GM15510 (cell line): ENCODE measurements around the gene SPNS2.

Experiments
- POLR2A ChIP-seq: IDR thresholded peaks from 3 replicates; pipeline ENCODE4 v1.6.1; 2011; ENCODE audit warnings: borderline replicate concordance; ENCODE audit not compliant: insufficient read length; ENCODE audit errors: extremely low read depth

SPNS2 gene

DNA sequence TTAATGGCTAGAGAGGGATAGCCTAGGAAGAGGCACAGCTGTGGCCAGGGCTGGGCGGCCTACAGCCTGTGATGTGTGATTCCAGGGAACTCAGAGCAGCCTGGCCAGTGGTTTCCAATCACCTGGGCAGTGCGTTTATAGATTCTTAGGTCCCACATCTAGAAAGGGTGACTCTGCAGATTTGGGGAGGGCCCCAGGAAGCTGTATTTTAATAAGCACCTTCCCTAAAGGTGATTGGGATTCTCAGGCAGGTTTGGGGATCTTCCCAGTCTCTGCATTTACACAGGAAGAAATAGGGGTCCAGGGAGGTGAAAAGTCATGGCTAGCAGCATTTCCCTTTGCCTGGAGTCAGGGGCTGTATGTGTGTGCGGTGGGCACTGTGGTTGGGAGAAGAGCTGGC, 9.5 kb downstream of the SPNS2 start:
- no peak for TF ChIP-seq POLR2A

DNA sequence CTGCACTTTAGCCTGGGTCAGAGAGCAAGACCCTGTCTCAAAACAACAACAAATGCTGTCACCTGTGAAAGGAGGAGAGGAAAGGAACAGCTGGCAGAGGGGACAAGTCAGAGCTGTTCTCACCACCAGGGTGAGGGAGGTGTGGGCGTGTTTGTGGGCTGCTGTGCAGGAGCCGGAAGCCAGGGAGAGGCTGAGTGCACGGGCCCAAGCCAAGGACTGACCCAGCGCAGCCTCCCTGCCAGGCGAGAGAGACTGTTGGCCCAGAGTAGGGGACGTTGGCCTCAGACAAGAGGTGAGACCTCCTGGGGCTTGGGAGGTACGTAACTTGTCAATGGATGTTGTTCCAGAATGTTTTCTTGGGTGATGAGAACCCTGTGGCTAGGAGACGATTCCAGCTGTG, 10.7 kb downstream of the SPNS2 start:
- TF ChIP-seq POLR2A, result no peak

DNA sequence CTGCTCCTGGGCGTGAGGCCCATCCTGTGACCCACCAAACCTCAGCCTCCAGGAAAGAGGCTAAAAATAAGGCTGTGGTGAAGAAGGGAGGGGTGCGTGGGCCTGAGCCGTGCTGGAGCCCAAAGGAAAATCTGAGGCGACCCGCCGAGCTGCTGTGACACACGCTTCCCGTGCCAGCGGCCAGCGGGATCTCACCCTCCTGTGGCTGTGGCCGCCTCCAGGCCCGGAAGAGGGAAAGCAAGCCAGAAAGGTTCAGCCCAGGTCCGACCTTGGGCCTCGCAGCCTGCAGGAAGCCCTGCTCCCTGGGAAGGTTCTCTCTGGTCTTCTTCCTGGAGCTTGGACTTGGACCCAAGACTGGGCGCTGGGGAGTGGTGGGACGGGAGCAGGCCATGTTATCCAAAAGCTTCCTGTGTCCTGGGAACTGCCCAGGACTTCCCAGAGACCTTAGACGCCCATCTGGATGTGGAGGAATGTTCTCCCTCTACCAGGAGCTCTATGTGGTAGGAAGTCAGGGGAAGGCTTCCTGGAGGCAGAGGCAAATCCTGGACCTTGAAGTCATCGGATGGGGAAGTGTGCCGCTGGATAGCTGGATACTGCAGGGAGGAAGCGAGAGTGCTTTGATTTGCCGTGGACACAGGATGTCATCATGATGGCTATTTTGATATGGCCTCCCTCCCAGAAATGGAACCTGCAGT, 11.4 kb downstream of the SPNS2 start:
- no peak for TF ChIP-seq POLR2A

DNA sequence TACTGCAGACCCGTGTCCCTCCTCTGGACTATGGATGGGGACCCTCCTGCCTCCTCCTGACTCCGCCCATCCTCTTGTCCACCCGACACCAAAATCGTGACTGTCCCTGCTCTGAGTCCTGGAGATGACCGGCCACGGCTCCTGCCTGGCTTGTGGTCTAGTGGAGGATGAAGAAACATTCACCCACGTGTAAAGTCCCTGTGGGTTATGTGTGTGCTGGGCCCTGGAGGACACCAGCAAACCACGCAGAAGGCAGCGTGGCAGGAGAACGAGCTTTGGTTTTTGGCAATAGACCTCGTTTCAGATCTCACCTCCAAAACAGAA, 11.9 kb downstream of the SPNS2 start:
- no peak for TF ChIP-seq POLR2A

DNA sequence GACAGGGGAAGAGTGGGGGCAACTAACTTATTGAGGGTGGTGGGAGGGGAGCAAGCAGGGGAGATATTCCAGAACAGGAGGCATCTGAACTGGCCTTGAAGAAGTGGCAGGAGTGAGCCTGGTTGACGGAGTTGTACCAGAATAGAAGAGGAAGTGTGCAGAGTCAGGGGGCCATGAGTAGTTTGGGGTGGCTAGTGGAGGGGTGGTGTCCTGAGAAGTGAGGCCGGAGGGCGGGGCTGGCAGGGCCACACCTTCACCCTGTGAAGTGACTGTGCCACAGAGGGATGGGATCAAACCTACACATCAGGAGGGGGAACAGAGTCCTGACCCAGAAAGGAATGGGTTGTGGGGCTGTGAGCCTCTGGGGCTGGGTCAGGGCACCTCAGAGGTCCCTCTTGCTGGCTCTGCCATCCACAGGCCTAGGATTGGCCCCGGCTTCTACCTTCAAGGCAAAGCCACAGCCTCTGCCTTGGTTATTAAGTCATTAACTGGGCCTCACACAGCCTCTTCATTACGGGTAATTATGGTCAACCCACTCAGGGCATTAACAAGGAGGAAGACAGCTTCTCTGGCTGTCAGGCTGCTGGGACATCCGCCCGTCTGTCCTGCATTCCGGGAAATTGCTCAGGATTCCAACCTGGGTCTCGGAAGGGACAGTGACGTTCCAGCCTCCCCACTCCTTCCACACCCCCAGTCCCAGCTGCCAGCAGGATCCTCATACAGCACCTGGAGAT, 12.7 kb downstream of the SPNS2 start:
- TF ChIP-seq POLR2A, result no peak

DNA sequence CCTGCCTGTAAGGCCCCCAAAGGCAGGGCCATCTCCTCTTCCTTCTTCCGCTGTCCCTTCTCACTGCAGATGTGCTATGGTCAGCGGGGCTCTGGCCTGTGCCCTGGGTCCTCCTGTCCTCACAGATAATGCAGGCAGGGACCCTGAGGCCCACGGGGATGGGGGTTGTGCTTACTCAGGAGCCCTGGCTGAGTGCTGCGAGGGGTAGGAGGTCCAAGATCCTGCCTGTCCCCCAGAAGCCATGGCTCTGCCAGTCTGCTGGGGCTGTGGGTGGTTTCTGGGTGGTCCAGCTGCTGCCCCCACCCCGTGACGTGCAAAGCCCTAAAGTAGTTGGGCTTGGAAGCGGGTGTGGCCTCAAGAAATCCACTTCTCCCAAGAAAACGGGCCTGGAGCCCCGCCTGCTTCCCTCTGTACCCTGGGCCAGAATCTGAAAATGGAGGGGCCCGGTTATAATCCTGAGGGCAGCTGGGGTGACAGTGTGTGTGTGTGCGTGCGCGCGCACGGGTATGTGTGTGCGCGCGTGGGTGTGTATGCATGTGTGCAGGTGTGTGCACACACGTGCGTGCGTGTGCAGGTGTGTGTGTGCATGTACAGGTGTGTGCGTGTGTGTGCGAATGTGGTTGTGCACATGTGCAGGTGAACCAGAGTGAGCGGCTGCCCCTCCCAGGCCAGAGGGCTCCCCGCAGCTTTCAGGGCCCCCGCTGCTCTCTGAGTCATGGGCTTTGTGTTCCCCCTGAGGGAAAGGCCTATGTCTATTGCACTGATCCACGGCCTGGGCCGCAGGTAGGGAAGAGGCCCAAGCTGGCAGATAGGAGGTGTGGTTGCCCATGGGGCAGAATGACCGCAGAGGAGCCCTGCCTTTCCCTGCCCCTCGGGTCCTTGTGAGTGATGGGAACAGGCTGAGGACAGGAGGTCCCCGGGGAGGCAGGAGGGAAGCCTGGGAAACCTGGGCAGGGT, 13.8 kb downstream of the SPNS2 start:
- TF ChIP-seq POLR2A, result no peak

DNA sequence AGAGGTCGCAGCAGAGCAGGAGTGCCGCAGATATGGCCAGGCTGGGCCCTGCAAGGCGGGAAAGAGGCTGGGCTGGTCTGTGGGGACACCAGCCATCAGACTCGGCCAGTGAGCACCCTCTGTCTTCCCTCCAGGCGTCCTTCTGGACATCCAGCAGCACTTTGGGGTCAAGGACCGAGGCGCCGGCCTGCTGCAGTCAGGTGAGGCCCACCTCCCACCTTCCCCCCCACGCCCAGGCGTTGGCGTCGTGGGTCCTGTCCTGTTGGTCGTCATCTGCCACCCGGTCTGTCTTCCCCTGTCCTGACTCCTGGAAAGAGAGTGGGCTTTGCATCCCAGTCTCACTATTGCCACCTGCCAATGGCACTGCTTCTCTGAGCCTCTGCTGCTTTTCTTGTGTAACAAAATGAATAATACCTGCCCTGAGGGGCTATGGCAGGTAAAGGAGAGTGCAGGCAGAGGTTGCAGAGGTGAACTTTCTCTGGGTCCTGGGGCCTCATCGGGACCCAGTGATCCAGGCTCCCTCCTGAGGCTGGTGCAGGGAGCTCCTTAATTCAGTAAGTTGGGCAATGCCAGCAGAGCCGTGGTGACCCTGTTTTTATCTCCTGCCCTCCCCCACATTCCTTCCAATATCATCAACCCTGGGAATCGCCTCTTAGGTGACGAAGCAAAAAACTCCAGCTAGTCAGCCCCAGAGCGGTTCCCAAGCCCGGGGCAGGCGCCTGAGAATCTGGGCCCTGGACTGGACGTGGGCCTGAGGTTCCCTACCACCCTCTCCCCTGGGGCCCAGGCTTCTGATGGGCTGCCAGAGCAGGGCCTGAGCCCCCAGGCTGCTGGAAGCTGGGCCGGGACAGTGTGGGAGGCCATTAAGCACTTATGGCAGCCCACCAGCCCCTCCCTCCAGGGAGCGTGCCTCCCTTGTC, 14.7 kb downstream of the SPNS2 start:
- TF ChIP-seq POLR2A, result no peak

DNA sequence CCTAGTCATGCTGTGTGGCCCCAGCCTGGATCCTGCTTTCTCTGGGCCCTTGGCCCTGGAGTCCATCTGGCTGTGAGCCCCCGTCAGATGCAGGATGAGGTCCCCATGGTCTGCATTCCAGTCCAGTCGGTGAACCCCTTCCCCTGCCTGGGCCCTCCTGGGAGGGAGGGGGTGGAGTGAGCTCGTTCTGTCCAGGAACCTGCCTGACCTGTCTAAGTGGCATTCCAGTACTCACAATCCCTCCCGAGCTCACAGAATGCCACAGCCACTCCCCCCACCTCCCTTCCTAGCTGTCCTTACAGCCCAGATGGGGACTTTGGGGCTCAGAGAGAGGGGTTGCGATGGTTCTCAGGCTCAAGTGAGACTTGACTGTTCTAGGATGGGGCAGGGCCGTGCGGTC, 15.5 kb downstream of the SPNS2 start:
- TF ChIP-seq POLR2A, result no peak

DNA sequence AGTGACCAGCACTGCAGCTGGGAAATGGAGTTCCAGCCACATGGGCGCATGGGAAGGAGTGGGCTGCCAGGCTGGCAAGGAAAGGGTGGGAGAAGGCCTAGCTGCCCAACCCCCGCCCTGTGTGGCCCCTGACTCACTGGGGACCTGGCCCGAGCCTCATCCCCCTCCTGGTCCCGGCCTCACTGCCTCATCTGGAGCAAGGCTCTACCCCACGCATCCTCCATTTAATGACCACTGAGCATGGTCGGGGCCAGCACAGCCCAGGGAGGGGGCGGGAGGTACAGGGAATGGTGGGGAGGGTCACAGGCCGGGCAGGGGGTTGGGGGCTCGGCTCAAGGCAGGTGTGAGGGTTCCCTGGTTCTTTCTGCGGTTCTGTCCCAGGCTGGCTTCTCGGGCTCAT, 16.1 kb downstream of the SPNS2 start:
- no peak for TF ChIP-seq POLR2A

DNA sequence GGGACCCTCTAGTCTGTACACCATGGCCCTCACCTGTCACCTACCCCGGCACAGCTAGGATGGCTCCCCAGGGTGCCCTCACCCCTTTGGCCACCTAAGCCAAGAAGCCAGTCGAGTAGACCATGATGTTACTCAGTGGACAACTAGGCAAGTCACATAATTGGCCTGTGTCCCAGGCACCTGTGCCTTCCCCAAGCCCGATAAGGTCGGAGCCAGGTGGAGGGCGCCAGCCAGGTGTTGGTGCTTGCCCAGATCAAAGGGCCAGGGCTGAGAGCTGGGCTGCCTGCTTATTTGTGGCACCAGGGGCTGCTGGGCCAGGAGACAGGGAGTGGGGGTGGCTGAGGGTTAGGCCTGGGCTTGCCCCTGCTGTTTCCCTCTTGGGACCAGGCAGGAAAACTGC, 16.8 kb downstream of the SPNS2 start:
- no peak for TF ChIP-seq POLR2A

DNA sequence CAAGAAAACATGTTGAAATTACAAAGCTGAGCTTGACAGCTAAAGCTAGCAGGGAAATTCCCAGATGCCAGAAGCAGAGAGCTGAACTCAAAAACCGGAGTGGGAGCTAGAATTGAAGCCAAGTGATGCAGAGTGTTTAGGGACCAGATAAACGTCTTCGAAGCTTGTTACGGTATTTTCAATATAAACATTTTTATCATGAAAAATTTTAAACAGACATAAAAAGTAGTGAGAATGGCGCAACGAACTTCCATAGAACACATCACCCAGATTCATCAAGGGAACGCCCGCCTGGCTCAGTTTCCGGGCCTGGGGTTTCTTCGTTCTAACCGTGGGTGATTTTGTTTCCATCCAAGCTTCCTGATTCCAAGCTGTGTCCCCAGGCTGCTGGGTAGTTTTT, 18.1 kb downstream of the SPNS2 start:
- no peak for TF ChIP-seq POLR2A

DNA sequence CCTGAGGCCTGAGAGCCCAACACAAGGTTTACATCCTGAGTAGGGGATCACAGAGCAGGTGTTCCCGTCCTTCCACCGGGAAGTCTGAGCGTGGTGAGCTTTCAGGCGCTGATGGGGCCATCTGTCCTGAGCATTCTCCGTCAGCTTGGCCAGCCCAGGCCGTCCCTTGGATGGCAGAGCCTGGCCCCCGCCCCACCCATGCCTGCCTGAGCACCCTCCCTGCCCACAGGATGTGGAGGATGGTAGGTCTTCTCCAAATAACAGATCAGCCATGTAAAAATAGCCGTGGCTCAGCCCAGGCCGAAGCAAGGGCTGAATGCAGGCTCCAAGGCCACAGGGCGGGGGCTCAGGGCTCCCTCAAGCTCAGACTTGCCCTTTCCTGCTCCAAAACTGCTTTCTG, 20.2 kb downstream of the SPNS2 start:
- no peak for TF ChIP-seq POLR2A

DNA sequence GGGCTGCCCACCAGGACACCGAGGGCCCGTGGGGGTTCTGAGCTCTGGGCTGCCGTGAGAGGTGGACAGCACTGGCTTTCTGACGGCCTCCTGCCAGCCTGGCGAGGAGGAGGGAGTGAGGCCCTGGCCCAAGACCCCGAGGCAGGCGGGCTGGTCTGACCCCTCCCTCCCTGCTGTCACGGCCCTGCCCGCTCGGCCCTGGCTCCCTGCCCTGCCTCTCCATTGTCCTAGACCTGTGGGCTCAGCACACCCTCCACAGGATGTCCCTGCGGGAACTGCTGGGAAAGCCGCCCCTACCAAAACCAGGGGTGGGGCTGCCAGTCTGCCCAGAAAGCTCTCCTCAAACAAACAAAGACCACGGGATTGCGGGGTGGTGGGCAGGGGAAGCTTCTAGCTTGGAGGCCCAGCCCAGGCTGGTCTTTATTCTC, 20.7 kb downstream of the SPNS2 start:
- no peak for TF ChIP-seq POLR2A

DNA sequence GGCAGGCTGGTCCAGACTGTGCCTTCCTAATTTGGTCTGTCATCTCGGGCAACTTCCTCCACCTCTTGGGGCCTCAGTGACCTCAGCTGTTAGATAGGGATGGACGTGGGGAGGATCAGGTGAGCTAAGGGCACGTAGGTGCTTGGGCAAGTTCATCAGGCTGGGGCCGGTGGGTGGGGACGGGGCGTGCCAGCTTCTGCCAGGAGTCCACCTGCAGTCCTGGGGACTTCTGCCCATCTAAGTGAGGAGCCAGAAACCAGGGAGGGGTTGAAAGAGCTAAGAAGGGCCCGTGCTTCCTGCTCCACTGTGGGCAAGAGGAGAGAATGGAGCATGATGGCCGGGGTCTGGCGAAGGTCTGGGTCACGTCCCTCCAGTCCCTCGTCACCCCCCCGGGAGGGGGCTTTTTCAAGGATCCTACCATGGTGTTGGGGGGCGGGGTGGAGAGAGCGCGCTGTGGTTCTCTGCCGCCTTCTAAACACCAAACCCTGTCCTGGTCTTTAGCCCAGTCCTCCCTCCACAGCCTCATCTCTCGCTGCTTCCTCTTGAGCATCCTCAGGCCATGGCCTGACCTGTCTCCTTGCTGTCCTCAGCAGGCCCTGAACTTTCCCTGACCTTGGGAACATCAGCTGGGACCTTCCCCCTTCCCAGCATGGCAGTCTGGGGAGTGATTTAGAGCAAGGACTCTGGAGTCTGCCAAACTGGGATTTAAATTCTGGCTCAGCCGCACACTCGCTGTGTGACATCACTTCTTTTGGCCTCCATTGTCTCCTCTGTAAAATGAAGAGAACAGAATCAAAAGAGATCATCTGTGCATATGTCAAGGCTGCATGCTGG, 21.6 kb downstream of the SPNS2 start:
- TF ChIP-seq POLR2A, result no peak

DNA sequence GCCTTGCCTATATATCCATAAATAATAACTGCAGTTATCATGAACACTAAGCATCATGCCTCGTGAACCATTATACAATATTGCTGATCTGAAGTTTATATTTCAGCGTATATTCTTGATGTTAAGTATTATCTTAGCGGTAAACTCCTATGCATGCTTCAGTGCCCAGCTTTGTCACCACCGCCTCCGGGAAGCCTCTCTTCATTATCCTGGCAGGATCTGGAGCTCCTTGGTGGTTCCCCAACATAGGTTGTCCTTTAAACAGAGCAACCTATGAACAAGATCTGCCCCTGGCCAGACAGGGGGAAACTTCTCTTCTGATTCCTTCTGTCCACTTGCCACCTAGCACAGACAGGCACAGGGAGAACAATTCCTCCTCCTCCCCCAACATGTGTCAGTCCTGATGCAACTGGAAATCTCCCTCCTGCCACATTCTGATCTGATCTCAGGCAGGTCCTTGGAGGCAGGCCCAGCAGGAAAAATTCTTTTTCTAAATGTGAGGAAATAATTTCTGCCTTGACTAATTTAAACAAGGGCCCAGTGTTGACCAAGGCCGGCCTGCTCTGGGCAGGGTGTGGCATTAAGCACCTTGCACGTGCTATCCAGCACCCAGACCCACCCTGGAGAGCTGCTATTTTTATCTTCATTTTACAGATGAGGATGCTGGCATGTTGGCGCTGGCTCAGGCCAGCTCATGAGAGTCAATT, 22.4 kb downstream of the SPNS2 start:
- no peak for TF ChIP-seq POLR2A
